CD4-positive, alpha-beta T cell (primary cell): Measurements from ENCODE around the gene CACNA2D1. TPM values are rescaled to one million over a fixed set of nuclear protein-coding genes. Genes with fewer than 3 reads are reported as not detected.

Experiments used
- ATAC-seq: fragments of 200-7000 bp; cut with Tn5 transposase; one replicate; pipeline ENCODE4 v1.10.0; 2022; ENCODE audit warnings: mild to moderate bottlenecking; ENCODE audit not compliant: poor library complexity
- CTCF ChIA-PET: fragments of 350-600 bp; sonication (Branson Sonifier 250); formaldehyde crosslinking; loops from one replicate; lab custom pipeline; 2021; ENCODE audit warnings: antibody characterized with exemption, inconsistent platforms; lab: Charles Lee
- POLR2A ChIA-PET: fragments of 350-600 bp; sonication (Branson Sonifier 250); formaldehyde crosslinking; loops from one replicate; lab custom pipeline; 2021; ENCODE audit warnings: antibody characterized with exemption, inconsistent platforms; lab: Charles Lee
- DNase-seq, 14 experiments: peaks; one replicate each; pipeline ENCODE4 v3.0.0-alpha.2; 2013 to 2020; ENCODE audit warnings: mixed read lengths in 2 of 14
- H3K27ac ChIP-seq, 2 donors: one replicate each; pipeline versions ENCODE4 v1.5.1 to v1.7.0; 2013; ENCODE audit warnings: low read length in 2 of 2, low read depth in 1 of 2, mild to moderate bottlenecking in 1 of 2
- H3K27me3 ChIP-seq, 2 experiments: 1 replicate in 1 of 2; 2 replicates in 1 of 2; pipeline versions ENCODE4 v1.6.1 to v1.7.0; 2013; ENCODE audit warnings: low read length in 2 of 2, control low read depth in 1 of 2, mild to moderate bottlenecking in 1 of 2, moderate library complexity in 1 of 2; ENCODE audit not compliant: insufficient read depth in 2 of 2, control insufficient read depth in 1 of 2
- H3K36me3 ChIP-seq: one replicate; pipeline ENCODE4 v1.6.1; 2013; ENCODE audit warnings: low read length, control low read depth; ENCODE audit not compliant: insufficient read depth
- H3K4me1 ChIP-seq: one replicate; pipeline ENCODE4 v1.6.1; 2013; ENCODE audit warnings: low read length, control low read depth; ENCODE audit not compliant: insufficient read depth
- H3K4me3 ChIP-seq: one replicate; pipeline ENCODE4 v1.5.1; 2013; ENCODE audit warnings: mild to moderate bottlenecking, low read length, moderate library complexity
- H3K9me3 ChIP-seq, 2 experiments: 1 replicate in 1 of 2; 2 replicates in 1 of 2; pipeline versions ENCODE4 v1.6.1 to v1.7.0; 2013; ENCODE audit warnings: low read length in 2 of 2, mild to moderate bottlenecking in 2 of 2, control low read depth in 1 of 2, moderate library complexity in 1 of 2; ENCODE audit not compliant: control insufficient read depth in 1 of 2, insufficient read depth in 1 of 2
- H3K27ac Mint-ChIP-seq: one replicate; pipeline ENCODE4 v1.8.0; 2020; ENCODE audit warnings: mixed read lengths
- H3K27me3 Mint-ChIP-seq: one replicate; pipeline ENCODE4 v1.8.0; 2021; ENCODE audit warnings: mixed read lengths
- H3K36me3 Mint-ChIP-seq: one replicate; pipeline ENCODE4 v1.8.0; 2021; ENCODE audit warnings: low read depth, mixed read lengths
- H3K4me1 Mint-ChIP-seq: one replicate; pipeline ENCODE4 v1.8.0; 2021; ENCODE audit warnings: low read depth, mixed read lengths
- H3K4me3 Mint-ChIP-seq: one replicate; pipeline ENCODE4 v1.8.0; 2020; ENCODE audit warnings: mild to moderate bottlenecking, mixed read lengths
- H3K9me3 Mint-ChIP-seq: one replicate; pipeline ENCODE4 v1.8.0; 2020; ENCODE audit warnings: mixed read lengths
- intact Hi-C, 2 experiments: fragments of 100-400 bp; cut with DNase I in 1 of 2; cut with micrococcal nuclease in 1 of 2; formaldehyde crosslinking; loops; one replicate each; pipeline versions ENCODE4 v1.15.1 to v1.9.0; 2023 to 2025; cut with DNase I, micrococcal nuclease
- total RNA-seq, 174 experiments: library from RNA in 2 of 174; stranded (reverse) in 2 of 174; gene quantifications; one replicate each; pipeline ENCODE4 v1.2.3 and lab custom pipeline; 2021 to 2026
- TF ChIP-seq, protein P1 (sequence below): fragments of 200-600 bp; IDR thresholded peaks from one replicate; pipeline ENCODE4 v1.8.0; 2022; ENCODE audit warnings: antibody characterized with exemption, mild to moderate bottlenecking

CACNA2D1 gene
- total RNA-seq, 2 experiments from 2014 or later: not detected

GRCh38 chr7:82455295-82455694 is 11.7 kb upstream of the CACNA2D1 start:
- ATAC-seq (no peak), DNase-seq (no peak)
- no peaks in the 10 kb centered on the region for H3K36me3 ChIP-seq
- intact Hi-C loops: no loop called here
- Mint-ChIP-seq H3K4me3 (no peak overlapping the region), H3K27me3 (peaks cover 5% of the 10 kb centered on the region), H3K9me3 (peaks cover 6% of the 10 kb centered on the region), H3K36me3 (no peaks in the 10 kb centered on the region), H3K4me1 (no peaks in the 10 kb centered on the region), H3K27ac (no peak overlapping the region)
- CTCF ChIA-PET: no interaction called here
- H3K4me1 ChIP-seq: no peaks in the 10 kb centered on the region
- POLR2A ChIA-PET: no interaction called here
- TF ChIP-seq, protein P1, sequence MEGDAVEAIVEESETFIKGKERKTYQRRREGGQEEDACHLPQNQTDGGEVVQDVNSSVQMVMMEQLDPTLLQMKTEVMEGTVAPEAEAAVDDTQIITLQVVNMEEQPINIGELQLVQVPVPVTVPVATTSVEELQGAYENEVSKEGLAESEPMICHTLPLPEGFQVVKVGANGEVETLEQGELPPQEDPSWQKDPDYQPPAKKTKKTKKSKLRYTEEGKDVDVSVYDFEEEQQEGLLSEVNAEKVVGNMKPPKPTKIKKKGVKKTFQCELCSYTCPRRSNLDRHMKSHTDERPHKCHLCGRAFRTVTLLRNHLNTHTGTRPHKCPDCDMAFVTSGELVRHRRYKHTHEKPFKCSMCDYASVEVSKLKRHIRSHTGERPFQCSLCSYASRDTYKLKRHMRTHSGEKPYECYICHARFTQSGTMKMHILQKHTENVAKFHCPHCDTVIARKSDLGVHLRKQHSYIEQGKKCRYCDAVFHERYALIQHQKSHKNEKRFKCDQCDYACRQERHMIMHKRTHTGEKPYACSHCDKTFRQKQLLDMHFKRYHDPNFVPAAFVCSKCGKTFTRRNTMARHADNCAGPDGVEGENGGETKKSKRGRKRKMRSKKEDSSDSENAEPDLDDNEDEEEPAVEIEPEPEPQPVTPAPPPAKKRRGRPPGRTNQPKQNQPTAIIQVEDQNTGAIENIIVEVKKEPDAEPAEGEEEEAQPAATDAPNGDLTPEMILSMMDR: no peak
- no peaks in the 10 kb centered on the region for H3K27me3 ChIP-seq
- no peak overlapping the region for H3K27ac ChIP-seq
- H3K9me3 ChIP-seq: no peaks in the 10 kb centered on the region
- H3K4me3 ChIP-seq: no peak overlapping the region

DNA sequence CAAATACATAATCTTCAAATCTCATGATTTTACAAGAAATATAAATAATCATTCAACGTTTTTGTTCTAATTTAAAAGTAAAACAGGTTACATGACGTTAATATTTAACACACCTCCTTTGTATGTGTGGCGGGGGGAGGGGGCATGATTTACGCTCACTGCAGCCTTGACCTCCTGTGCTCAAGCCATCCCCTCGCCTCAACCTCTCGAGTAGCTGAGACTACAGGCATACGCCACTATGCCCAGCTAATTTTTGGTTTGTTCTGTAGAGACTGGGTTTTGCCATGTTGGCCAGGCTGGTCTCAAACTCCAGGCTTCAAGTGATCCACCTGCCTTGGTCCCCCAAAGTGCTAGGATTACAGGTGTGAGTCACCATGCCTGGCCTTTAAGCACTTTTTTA is 7.2 kb upstream of the CACNA2D1 start:
- Mint-ChIP-seq H3K4me1 (no peaks in the 10 kb centered on the region), H3K9me3 (peaks cover 3% of the 10 kb centered on the region), H3K36me3 (no peaks in the 10 kb centered on the region), H3K4me3 (no peak overlapping the region), H3K27me3 (peaks cover 9% of the 10 kb centered on the region), H3K27ac (no peak overlapping the region)
- Histone ChIP-seq H3K4me3 (no peak overlapping the region), H3K9me3 (no peaks in the 10 kb centered on the region), H3K27me3 (no peaks in the 10 kb centered on the region), H3K36me3 (no peaks in the 10 kb centered on the region), H3K4me1 (no peaks in the 10 kb centered on the region), H3K27ac (no peak overlapping the region)
- ChIA-PET POLR2A (no interaction called here), CTCF (no interaction called here)
- intact Hi-C loops: no loop called here
- TF ChIP-seq, protein P1: no peak
- ATAC-seq (no peak), DNase-seq (no peak)

GRCh38 chr7:82449910-82450309 is 6.3 kb upstream of the CACNA2D1 start:
- TF ChIP-seq, protein P1: no peak
- DNase-seq (no peak), ATAC-seq (no peak)
- Mint-ChIP-seq H3K4me1 (no peaks in the 10 kb centered on the region), H3K9me3 (peaks cover 3% of the 10 kb centered on the region), H3K4me3 (no peak overlapping the region), H3K36me3 (no peaks in the 10 kb centered on the region), H3K27ac (no peak overlapping the region), H3K27me3 (peaks cover 17% of the 10 kb centered on the region)
- no peak overlapping the region for H3K4me3 ChIP-seq
- ChIA-PET POLR2A (no interaction called here), CTCF (interaction anchor here (0.5 kb wide), 1 partner anchor 298 kb away, joined by 3 read pairs; no protein-coding TSS in a partner anchor)
- H3K27ac ChIP-seq: no peak overlapping the region
- no peaks in the 10 kb centered on the region for H3K36me3 ChIP-seq
- H3K9me3 ChIP-seq: no peaks in the 10 kb centered on the region
- no peaks in the 10 kb centered on the region for H3K4me1 ChIP-seq
- peaks cover 4% of the 10 kb centered on the region in 2 experiments for H3K27me3 ChIP-seq
- intact Hi-C loops: no loop called here
